Lower lobe of right lung (tissue), 2 donors: Measurements from ENCODE around the gene EXO5. TPM values are rescaled to one million over a fixed set of nuclear protein-coding genes. Genes with fewer than 3 reads are reported as not detected.

ENCODE experiments used
- ATAC-seq, 2 donors: fragments of 200-7000 bp; cut with Tn5 transposase; one replicate each; pipeline ENCODE4 v1.9.1; 2020 to 2022; ENCODE audit warnings: mild to moderate bottlenecking in 2 of 2, moderate library complexity in 2 of 2
- DNase-seq: peaks from one replicate; pipeline ENCODE4 v3.0.0-alpha.2; 2020
- H3K27ac ChIP-seq: fragments of 200-600 bp; one replicate; pipeline ENCODE4 v1.8.0; 2022
- H3K27me3 ChIP-seq: fragments of 200-600 bp; one replicate; pipeline ENCODE4 v1.8.0; 2022; ENCODE audit warnings: low read depth
- H3K36me3 ChIP-seq: fragments of 200-600 bp; one replicate; pipeline ENCODE4 v1.8.0; 2022; ENCODE audit warnings: mild to moderate bottlenecking
- H3K4me1 ChIP-seq: fragments of 200-600 bp; one replicate; pipeline ENCODE4 v1.8.0; 2022
- H3K4me3 ChIP-seq: fragments of 200-600 bp; one replicate; pipeline ENCODE4 v1.8.0; 2022; ENCODE audit warnings: mild to moderate bottlenecking
- H3K9me3 ChIP-seq: fragments of 200-600 bp; one replicate; pipeline ENCODE4 v1.8.0; 2022
- intact Hi-C: fragments of 100-400 bp; cut with DNase I; formaldehyde crosslinking; loops from one replicate; pipeline ENCODE4 v1.11.0; 2022
- long read RNA-seq: library from polyadenylated mRNA; unstranded; transcript quantifications from one replicate; pipeline ENCODE4 v2.0.0, GENCODE V29; 2021
- total RNA-seq: library from RNA; stranded (reverse); fragmentation: NEBNext Ultra II Directional; extraction: Animal tissue kit (Norgen Biotek cat#: 25700); gene quantifications from one replicate; pipeline ENCODE4 v1.2.1, GENCODE V29; 2021
- TF ChIP-seq, protein P1 (sequence below): fragments of 200-600 bp; IDR thresholded peaks from one replicate; pipeline ENCODE4 v1.8.0; 2022; ENCODE audit warnings: antibody characterized with exemption, mild to moderate bottlenecking
- donor health status: DM: no; HTN: yes; CAD: no; lungs with severe emphysema.

The EXO5 gene, protein sequence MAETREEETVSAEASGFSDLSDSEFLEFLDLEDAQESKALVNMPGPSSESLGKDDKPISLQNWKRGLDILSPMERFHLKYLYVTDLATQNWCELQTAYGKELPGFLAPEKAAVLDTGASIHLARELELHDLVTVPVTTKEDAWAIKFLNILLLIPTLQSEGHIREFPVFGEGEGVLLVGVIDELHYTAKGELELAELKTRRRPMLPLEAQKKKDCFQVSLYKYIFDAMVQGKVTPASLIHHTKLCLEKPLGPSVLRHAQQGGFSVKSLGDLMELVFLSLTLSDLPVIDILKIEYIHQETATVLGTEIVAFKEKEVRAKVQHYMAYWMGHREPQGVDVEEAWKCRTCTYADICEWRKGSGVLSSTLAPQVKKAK
- 7.8 TPM for total RNA-seq
- long read RNA-seq, partial matches to known transcripts, result 1 of 18 reads
- long read RNA-seq, other reads (novel, unspliced or antisense), result 4 of 18 reads

DNA sequence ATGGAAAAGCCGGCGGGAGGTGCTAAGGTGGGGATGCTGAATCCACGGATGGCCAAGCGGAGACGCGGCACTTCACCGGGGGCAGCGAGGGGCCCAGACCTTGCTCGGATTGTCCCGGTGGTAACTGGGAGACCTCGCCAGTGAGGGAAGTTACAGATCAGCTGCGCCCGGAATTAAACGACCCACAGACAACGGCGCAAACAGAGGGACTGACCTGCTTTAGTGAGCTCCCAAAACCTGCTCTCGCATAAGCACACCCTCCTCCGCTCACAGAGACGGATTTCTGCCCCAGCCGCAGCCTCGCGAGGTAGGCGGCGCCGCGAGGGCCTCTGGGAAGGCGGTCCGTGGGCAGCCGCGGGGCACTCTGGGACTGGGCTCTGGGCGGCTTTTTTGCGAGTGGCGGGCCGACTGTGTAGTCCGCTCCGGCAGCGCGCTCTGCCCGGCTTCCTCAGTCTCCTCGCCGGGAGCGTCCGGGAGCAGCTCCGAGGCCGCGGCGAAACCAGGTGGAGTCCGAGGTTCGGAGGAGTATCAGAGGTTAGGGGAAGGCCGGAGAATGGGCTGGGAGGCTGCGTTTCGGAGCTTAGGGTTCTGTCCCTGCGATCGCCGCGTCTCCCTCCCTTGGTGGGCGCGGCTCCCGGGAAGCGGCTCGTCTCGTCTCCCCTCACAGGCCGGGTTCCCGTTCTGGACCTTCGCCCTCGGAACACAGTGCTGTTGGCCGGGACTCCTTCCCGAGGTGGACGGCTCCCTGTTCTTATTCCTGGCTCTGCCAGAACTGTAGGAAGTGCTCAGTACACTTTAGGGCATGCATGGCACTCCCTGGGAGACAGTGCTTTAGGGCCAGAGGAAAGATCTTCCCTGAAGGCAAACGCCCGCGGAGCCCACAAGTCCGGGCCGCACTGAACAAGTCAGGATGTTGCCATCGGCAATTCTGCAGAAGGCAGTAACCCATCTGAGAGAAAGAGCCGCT is at the start of gene EXO5:
EXO5 (plus strand) TSS at position 393 of the 967 bp plus-strand sequence. CDS start 5,778 bp downstream, outside the sequence.
- Histone ChIP-seq H3K27me3 (no peaks in the 10 kb centered on the region), H3K9me3 (peaks cover 1% of the 10 kb centered on the region), H3K36me3 (no peaks in the 10 kb centered on the region), H3K4me1 (peaks cover 10% of the 10 kb centered on the region), H3K27ac (peak within 1 kb of the TSS; percentile 78), H3K4me3 (peak within 1 kb of the TSS; percentile 91)
- TF ChIP-seq, protein P1, sequence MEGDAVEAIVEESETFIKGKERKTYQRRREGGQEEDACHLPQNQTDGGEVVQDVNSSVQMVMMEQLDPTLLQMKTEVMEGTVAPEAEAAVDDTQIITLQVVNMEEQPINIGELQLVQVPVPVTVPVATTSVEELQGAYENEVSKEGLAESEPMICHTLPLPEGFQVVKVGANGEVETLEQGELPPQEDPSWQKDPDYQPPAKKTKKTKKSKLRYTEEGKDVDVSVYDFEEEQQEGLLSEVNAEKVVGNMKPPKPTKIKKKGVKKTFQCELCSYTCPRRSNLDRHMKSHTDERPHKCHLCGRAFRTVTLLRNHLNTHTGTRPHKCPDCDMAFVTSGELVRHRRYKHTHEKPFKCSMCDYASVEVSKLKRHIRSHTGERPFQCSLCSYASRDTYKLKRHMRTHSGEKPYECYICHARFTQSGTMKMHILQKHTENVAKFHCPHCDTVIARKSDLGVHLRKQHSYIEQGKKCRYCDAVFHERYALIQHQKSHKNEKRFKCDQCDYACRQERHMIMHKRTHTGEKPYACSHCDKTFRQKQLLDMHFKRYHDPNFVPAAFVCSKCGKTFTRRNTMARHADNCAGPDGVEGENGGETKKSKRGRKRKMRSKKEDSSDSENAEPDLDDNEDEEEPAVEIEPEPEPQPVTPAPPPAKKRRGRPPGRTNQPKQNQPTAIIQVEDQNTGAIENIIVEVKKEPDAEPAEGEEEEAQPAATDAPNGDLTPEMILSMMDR, result no peak
- intact Hi-C loops, result no loop called here
- peak; percentile 99 to 100 for ATAC-seq
- DNase-seq, result peak; percentile 91

- H3K4me1 ChIP-seq, result no peaks in the 10 kb centered on the region
- no peak overlapping the region for H3K4me3 ChIP-seq
- TF ChIP-seq, protein P1, result no peak
- no peak for DNase-seq
- no peak overlapping the region for H3K27ac ChIP-seq
- H3K27me3 ChIP-seq, result no peaks in the 10 kb centered on the region
- peaks cover 99% of the 10 kb centered on the region for H3K9me3 ChIP-seq
- intact Hi-C loops, result no loop called here
- no peaks in the 10 kb centered on the region for H3K36me3 ChIP-seq
- ATAC-seq, result no peak
Observed at GRCh38 chr1:40462956-40463590, 45.5 kb upstream of the EXO5 start.

GRCh38 chr1:40469327-40469726 is 39.2 kb upstream of the EXO5 start:
- H3K36me3 ChIP-seq, result no peaks in the 10 kb centered on the region
- TF ChIP-seq, protein P1, result no peak
- H3K27me3 ChIP-seq, result no peaks in the 10 kb centered on the region
- intact Hi-C loops, result no loop called here
- H3K27ac ChIP-seq, result no peak overlapping the region
- no peaks in the 10 kb centered on the region for H3K4me1 ChIP-seq
- DNase-seq, result no peak
- peaks cover 81% of the 10 kb centered on the region for H3K9me3 ChIP-seq
- H3K4me3 ChIP-seq, result no peak overlapping the region
- no peak for ATAC-seq

DNA sequence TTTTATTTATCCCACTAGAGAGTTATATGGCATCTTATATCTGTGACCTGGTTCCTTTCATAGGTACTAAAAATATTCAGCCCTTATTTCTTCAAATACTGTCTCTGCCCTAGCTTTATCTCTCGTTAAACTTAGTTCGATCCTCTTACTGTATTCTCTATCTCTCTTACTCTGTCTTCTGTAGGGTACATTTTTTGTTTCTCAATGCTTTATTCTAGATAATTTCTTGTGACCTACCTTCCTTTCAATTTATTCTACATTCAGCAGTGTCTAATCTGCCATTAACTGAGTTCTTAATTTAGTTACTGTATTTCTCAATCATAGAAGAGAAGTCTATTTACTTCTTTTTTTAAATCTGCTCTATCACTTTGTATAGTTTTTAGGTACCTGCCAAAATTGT is 33.3 kb upstream of the EXO5 start:
- TF ChIP-seq, protein P1, result no peak
- Histone ChIP-seq H3K27ac (no peak overlapping the region), H3K4me3 (no peak overlapping the region), H3K9me3 (peaks cover 32% of the 10 kb centered on the region), H3K4me1 (peaks cover 12% of the 10 kb centered on the region), H3K36me3 (no peaks in the 10 kb centered on the region), H3K27me3 (no peaks in the 10 kb centered on the region)
- ATAC-seq, result no peak
- DNase-seq, result no peak
- intact Hi-C loops, result no loop called here
